Spleen (tissue), 11 donors: ENCODE measurements around the gene CR1. TPM values are rescaled to one million over a fixed set of nuclear protein-coding genes. Genes with fewer than 3 reads are reported as not detected.
"Not testable (repeated sequence)": the region's sequence is repeated elsewhere in the genome, so short reads cannot be mapped to it uniquely, and the experiment has no call there.

Experiments
- DNase-seq: peaks from one replicate; pipeline ENCODE4 v3.0.0-alpha.2; 2020
- H3K27ac ChIP-seq, 8 donors: fragments of 200-600 bp; sonication (generic) in 7 of 8; 1 replicate in 4 of 8; 2 replicates in 4 of 8; pipeline versions ENCODE4 v1.5.0 to v1.8.0; 2016 to 2021; ENCODE audit warnings: inconsistent platforms in 4 of 8, mild to moderate bottlenecking in 4 of 8, moderate library complexity in 1 of 8
- H3K27me3 ChIP-seq, 7 donors: fragments of 200-600 bp; sonication (generic) in 6 of 7; replicated peaks in 1 of 7; 1 replicate in 4 of 7; 2 replicates in 3 of 7; pipeline versions ENCODE4 v1.5.0 to v1.8.0; 2016 to 2021; ENCODE audit warnings: inconsistent platforms in 3 of 7, mild to moderate bottlenecking in 1 of 7
- H3K36me3 ChIP-seq, 6 donors: fragments of 200-600 bp; sonication (generic) in 5 of 6; 1 replicate in 4 of 6; 2 replicates in 2 of 6; pipeline versions ENCODE4 v1.5.0 to v1.8.0; 2016 to 2021; ENCODE audit warnings: inconsistent platforms in 2 of 6
- H3K4me1 ChIP-seq, 6 donors: fragments of 200-600 bp; sonication (generic) in 5 of 6; 1 replicate in 3 of 6; 2 replicates in 3 of 6; pipeline versions ENCODE4 v1.5.0 to v1.8.0; 2016 to 2021; ENCODE audit warnings: inconsistent platforms in 3 of 6
- H3K4me3 ChIP-seq, 8 donors: fragments of 200-600 bp; sonication (generic) in 7 of 8; 1 replicate in 4 of 8; 2 replicates in 4 of 8; pipeline versions ENCODE4 v1.5.0 to v1.8.0; 2016 to 2021; ENCODE audit warnings: inconsistent platforms in 4 of 8, mild to moderate bottlenecking in 4 of 8, moderate library complexity in 2 of 8
- H3K9me3 ChIP-seq, 8 donors: fragments of 200-600 bp; sonication (generic) in 7 of 8; 1 replicate in 4 of 8; 2 replicates in 4 of 8; pipeline versions ENCODE4 v1.5.0 to v1.8.0; 2016 to 2021; ENCODE audit warnings: inconsistent platforms in 4 of 8
- POLR2A ChIP-seq, 3 donors: fragments of 450-650 bp; IDR thresholded peaks; one replicate each; pipeline ENCODE4 v1.5.1; 2017; ENCODE audit warnings: antibody characterized with exemption in 3 of 3, mild to moderate bottlenecking in 1 of 3
- POLR2AphosphoS5 ChIP-seq, 3 donors: sonication (generic); formaldehyde crosslinking; IDR thresholded peaks; one replicate each; pipeline ENCODE4 v1.5.1; 2017; ENCODE audit warnings: antibody characterized with exemption in 3 of 3
- WGBS, 5 donors: extraction: QIAGEN DNeasy Blood & Tissue Kit in 3 of 5; methylation state at CpG; one replicate each; pipeline versions ENCODE4 v1.1.5 to v1.1.7; 2013 to 2018; 5-methylcytosine and 5-hydroxymethylcytosine counted together
- intact Hi-C: fragments of 100-400 bp; cut with DNase I; formaldehyde crosslinking; loops from one replicate; pipeline ENCODE4 v1.15.0; 2023; ENCODE audit warnings: low total_unique reads
- polyA plus RNA-seq, 3 donors: library from polyadenylated mRNA; stranded (reverse); fragments of 200-250 nt; gene quantifications; one replicate each; pipeline ENCODE4 v1.2.1, GENCODE V29; 2013
- total RNA-seq, 7 donors: library from RNA; depleted of rRNA in 3 of 7; stranded (reverse); fragments of >200 nt in 3 of 7; fragmentation: NEBNext Ultra II Directional in 4 of 7; extraction: Animal tissue kit (Norgen Biotek cat#: 25700) in 4 of 7; gene quantifications; one replicate each; pipeline versions ENCODE4 v1.1.0 to v1.2.1, GENCODE V29; 2016 to 2021
- TF ChIP-seq, protein P1 (sequence below), 11 experiments: fragments of 200-600 bp in 7 of 11; fragments of 450-650 bp in 4 of 11; sonication (generic) in 4 of 11; IDR thresholded peaks in 8 of 11; conservative IDR thresholded peaks in 3 of 11; 1 replicate in 7 of 11; 2 replicates in 4 of 11; pipeline versions ENCODE4 v1.4.0 to v1.8.0; 2016 to 2021; ENCODE audit warnings: antibody characterized with exemption in 11 of 11, inconsistent platforms in 4 of 11, mild to moderate bottlenecking in 1 of 11
- donor health status: healthy with polysubstance abuse.
- donor health status: DM: no; HTN: no; CAD: no; lungs with moderate emphysema.
- donor health status: DM: no; HTN: no; CAD: no.
- donor health status: Bipolar disorder and iron deficiency.
- donor health status: healthy.
- donor health status: DM: no; HTN: no; CAD: no.
- donor health status: DM: yes; HTN: yes; CAD: no.

Gene CR1
- total and polyA plus RNA-seq, 10 donors, result 30.5 to 290 (median 159) TPM

DNA sequence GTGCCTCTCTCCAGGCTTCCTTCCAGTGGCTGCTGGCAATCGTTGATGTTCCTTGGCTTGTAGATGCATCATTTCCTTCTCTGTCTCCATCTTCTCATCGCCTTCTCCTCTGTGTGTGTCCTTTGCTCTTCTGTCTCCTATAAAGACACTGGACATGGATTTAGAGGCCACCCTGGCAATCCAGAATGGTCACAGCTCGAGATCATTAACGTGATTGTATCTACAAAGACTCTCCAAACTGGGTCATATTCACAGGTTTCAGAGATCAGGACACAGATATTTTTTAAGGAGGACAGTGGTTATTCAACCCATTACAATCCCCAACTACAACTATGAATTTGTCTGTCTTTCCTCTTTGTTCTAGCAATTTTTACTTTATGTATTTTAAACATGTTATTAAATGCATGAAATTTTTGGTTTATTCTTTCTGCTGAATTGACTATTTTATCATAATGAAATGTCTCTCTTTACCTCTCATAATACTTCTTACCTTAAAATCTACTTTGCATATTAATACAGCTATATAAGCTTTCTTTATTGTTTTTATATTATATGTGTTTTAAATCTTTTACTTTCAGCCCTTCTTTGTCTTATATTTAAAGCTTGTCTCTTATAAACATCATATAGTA lies 22.8 kb downstream of the CR1 start:
- intact Hi-C loops, result no loop called here
- 76 to 80% (median 78%) methylated on average over 4 of the region's 4 CpGs for whole genome bisulfite sequencing, 5 donors
- no peak overlapping the region for H3K27ac ChIP-seq
- peaks cover 0 to 21% (median 0%) of the 10 kb centered on the region in 6 donors for H3K36me3 ChIP-seq
- no peak for DNase-seq
- no peaks in the 10 kb centered on the region for H3K27me3 ChIP-seq
- no peaks in the 10 kb centered on the region for H3K9me3 ChIP-seq
- no peaks in the 10 kb centered on the region for H3K4me1 ChIP-seq
- TF ChIP-seq POLR2A (IDR thresholded peaks at IDR 0.05) (no peak), POLR2AphosphoS5 (IDR thresholded peaks at IDR 0.05) (no peak)
- TF ChIP-seq, protein P1, sequence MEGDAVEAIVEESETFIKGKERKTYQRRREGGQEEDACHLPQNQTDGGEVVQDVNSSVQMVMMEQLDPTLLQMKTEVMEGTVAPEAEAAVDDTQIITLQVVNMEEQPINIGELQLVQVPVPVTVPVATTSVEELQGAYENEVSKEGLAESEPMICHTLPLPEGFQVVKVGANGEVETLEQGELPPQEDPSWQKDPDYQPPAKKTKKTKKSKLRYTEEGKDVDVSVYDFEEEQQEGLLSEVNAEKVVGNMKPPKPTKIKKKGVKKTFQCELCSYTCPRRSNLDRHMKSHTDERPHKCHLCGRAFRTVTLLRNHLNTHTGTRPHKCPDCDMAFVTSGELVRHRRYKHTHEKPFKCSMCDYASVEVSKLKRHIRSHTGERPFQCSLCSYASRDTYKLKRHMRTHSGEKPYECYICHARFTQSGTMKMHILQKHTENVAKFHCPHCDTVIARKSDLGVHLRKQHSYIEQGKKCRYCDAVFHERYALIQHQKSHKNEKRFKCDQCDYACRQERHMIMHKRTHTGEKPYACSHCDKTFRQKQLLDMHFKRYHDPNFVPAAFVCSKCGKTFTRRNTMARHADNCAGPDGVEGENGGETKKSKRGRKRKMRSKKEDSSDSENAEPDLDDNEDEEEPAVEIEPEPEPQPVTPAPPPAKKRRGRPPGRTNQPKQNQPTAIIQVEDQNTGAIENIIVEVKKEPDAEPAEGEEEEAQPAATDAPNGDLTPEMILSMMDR (IDR thresholded peaks at IDR 0.05 in 8 of 11, conservative IDR thresholded peaks at IDR 0.05 in 3 of 11), result no peak
- no peak overlapping the region for H3K4me3 ChIP-seq

DNA sequence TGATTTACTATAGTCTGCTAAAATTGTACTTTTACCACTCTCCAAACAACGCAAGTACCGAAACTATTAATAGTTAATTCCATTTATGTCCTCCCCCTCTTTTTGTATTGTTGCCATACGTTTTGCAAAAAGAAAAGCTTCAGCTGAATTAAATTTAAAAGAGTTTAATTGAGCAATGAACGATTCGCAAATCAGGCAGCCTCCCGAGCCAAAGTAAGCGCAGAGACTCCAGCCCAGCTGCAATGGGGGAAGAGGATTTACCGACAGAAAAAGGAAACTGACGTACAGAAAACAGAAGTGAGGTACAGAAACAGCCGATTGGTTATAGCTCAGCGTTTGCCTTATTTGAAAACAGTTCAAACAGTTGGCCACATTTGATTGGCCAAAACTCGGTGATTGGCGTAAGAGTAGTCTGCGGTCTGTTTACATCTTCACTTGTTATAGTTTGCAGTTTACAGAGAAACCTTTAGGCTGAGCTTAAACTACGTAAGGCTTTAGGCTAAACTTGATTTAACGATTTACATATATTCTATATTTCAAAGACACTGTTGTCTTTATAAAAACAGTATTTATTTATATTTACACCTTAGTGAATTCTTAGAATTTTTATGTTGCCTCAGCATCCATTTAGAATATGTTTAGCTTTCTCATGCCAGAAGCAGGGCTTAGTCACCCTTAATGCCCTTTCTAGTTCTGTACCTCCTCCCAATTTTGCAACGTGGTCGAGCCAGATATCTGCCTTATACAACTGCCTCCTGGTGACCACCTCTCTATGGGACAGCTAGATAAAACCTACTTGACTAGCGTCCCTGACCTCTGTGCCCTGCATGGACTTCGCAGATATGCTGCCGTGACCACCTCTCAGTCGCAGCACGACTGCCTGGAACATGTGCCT lies 23.8 kb downstream of the CR1 start:
- intact Hi-C loops, result no loop called here
- H3K9me3 ChIP-seq, result no peaks in the 10 kb centered on the region
- peaks cover 0 to 22% (median 0%) of the 10 kb centered on the region in 6 donors for H3K36me3 ChIP-seq
- no peak for DNase-seq
- TF ChIP-seq POLR2AphosphoS5 (IDR thresholded peaks at IDR 0.05), result no peak
- TF ChIP-seq POLR2A (IDR thresholded peaks at IDR 0.05), result no peak
- TF ChIP-seq, protein P1 (IDR thresholded peaks at IDR 0.05 in 8 of 11, conservative IDR thresholded peaks at IDR 0.05 in 3 of 11), result no peak
- no peak overlapping the region for H3K4me3 ChIP-seq
- no peaks in the 10 kb centered on the region for H3K27me3 ChIP-seq
- 82 to 88% (median 86%) methylated on average over 23 of the region's 23 CpGs for WGBS, 5 donors
- H3K27ac ChIP-seq, result no peak overlapping the region
- no peaks in the 10 kb centered on the region for H3K4me1 ChIP-seq

DNA sequence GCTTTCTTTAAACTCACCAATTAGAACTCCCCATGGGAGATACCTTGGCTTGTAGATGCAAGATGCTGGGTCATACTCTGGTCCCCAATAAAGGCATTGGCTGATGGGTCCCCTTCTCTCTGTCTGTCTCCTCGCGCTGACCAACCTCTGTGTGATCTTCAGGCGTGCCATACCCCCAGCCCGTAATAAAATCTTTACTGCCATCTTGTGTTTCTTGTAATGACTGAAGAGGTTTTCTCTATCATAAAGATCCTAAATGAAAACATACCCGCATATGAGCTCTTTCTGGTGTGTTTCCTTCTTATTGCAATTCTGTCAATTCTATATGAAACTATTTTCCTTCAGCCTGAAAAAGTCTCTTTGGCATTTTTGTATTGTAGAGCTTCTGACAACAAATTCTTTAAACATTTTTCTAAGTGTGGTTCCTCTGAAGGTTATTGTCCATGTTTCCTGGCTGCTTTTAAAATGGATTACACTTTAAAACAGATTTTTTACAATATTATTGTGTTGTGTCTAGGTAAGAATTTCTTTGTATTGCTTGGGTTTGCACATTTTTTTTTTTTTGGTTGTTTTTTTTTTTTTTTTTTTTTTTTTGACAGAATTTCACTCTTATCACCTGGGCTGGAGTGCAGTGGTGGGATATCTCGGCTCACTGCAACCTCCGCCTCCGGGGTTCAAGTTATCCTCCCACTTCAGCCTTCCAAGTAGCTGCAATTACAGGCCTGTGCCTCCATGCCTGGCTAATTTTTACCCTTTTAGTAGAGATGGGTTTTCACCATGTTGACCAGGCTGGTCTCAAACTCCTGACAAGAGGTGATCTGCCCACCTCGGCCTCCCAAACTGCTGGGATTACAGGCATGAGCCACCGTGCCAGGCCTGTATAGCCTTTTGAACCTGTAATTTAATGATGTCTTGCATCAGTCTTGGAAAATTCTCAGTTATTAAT lies 24.7 kb downstream of the CR1 start:
- H3K4me3 ChIP-seq, H3K27me3 ChIP-seq, intact Hi-C loops, H3K9me3 ChIP-seq, H3K4me1 ChIP-seq, H3K27ac ChIP-seq, DNase-seq: not testable (repeated sequence)
- H3K36me3 ChIP-seq, result peaks cover 0 to 26% (median 0%) of the 10 kb centered on the region in 6 donors
- 88 to 96% (median 94%) methylated on average over 10 of the region's 10 CpGs for WGBS, 5 donors

DNA sequence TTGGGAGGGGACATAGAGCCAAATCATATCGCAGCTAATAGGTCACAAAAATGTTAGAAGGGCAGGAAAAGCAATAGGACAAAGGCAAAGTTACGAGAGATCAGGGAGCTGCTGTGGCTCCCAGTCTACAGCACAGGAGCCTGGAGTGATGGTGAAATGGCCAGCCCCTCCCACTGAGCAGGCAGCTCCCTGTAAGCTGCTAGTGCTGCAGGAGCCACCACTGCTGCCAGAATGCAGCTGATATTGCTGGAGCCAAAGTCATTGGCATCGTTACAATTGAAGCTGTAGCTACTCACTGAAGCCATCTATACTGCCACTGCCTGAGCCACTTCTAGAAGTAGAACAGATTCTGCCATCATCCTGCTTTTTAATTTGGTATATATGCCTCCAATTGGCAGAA lies 29.3 kb downstream of the CR1 start:
- WGBS, 5 donors, result 74 to 87% (median 83%) methylated on average over 1 to 2 of the region's 3 CpGs
- intact Hi-C loops, H3K4me3 ChIP-seq: not testable (repeated sequence)

DNA sequence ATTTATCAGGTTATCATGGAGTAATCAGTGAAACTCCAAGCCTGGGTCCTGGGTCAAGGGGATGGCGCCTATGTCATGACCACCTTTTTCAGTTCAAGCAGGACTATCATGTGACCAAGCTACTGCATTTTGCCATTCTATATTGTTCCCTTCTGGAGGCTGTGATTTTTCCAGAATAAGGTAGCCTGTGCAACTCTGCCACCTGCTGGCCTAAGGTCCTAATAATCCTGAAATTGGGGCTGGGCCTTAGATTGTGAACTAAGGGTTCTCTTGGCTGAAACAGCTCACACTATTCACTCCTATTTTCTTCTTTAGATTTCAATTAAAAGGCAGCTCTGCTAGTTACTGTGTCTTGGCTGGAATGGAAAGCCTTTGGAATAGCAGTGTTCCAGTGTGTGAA lies 32.4 kb downstream of the CR1 start:
- no CpG with 5 or more reads among the region's 1 CpG for WGBS, 5 donors
- H3K4me1 ChIP-seq, H3K4me3 ChIP-seq, intact Hi-C loops, H3K27ac ChIP-seq, H3K9me3 ChIP-seq, DNase-seq, H3K27me3 ChIP-seq: not testable (repeated sequence)
- peaks cover 0 to 23% (median 0%) of the 10 kb centered on the region in 6 donors for H3K36me3 ChIP-seq

More for the DNA sequence above, 29.3 kb downstream of the CR1 start:
- not testable (repeated sequence) for H3K27ac ChIP-seq, H3K9me3 ChIP-seq, DNase-seq, H3K27me3 ChIP-seq, H3K4me1 ChIP-seq
- H3K36me3 ChIP-seq, result peaks cover 0 to 23% (median 0%) of the 10 kb centered on the region in 6 donors

DNA sequence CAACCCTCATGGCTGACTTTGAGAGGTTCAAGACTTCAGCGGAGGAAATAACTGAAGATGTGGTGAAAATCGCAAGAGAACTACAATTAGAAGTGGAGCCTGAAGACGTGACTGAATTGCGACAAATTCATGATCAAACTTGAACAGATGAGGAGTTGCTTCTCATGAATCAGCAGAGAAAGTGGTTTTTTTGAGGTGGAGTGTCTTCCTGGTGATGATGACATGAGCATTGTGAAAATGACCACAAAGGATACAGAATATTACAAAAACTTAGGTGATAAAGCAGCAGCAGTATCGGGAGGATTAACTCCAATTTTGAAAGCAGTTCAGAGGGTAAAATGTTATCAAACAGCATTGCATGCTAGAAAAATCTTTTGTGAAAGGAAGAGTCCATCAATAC lies 40.3 kb downstream of the CR1 start:
- intact Hi-C loops, DNase-seq, H3K27me3 ChIP-seq, H3K27ac ChIP-seq, H3K36me3 ChIP-seq, H3K4me3 ChIP-seq, H3K4me1 ChIP-seq, H3K9me3 ChIP-seq: not testable (repeated sequence)
- WGBS, 5 donors, result no CpG with 5 or more reads among the region's 5 CpGs

DNA sequence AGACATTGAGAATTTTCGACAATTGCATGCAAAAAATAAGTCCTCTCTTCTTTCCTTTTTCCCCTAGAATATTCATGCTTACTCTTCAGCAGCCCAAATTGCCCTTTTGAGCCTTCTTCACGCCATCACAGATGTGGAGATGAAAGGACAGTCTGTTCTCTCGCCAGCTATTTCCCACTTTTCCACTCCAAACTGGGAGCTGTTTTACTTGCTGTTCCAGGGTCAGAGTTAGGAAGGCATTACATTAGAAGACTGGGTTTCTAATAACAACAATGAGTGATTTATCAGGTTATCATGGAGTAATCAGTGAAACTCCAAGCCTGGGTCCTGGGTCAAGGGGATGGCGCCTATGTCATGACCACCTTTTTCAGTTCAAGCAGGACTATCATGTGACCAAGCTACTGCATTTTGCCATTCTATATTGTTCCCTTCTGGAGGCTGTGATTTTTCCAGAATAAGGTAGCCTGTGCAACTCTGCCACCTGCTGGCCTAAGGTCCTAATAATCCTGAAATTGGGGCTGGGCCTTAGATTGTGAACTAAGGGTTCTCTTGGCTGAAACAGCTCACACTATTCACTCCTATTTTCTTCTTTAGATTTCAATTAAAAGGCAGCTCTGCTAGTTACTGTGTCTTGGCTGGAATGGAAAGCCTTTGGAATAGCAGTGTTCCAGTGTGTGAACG lies 50.9 kb downstream of the CR1 start:
- intact Hi-C loops, H3K9me3 ChIP-seq, H3K27me3 ChIP-seq, H3K4me3 ChIP-seq, DNase-seq, H3K4me1 ChIP-seq, H3K27ac ChIP-seq, H3K36me3 ChIP-seq: not testable (repeated sequence)
- no CpG with 5 or more reads among the region's 5 CpGs for WGBS, 5 donors
